GM18499 (cell line): ENCODE results near the gene HIPK2.

Experiments used
- ATAC-seq: cut with Tn5 transposase; IDR thresholded peaks from one replicate; pipeline ENCODE4 v1.9.1; 2021; ENCODE audit warnings: moderate number of reproducible peaks; ENCODE audit not compliant: insufficient read depth, unreplicated experiment

The HIPK2 gene

DNA sequence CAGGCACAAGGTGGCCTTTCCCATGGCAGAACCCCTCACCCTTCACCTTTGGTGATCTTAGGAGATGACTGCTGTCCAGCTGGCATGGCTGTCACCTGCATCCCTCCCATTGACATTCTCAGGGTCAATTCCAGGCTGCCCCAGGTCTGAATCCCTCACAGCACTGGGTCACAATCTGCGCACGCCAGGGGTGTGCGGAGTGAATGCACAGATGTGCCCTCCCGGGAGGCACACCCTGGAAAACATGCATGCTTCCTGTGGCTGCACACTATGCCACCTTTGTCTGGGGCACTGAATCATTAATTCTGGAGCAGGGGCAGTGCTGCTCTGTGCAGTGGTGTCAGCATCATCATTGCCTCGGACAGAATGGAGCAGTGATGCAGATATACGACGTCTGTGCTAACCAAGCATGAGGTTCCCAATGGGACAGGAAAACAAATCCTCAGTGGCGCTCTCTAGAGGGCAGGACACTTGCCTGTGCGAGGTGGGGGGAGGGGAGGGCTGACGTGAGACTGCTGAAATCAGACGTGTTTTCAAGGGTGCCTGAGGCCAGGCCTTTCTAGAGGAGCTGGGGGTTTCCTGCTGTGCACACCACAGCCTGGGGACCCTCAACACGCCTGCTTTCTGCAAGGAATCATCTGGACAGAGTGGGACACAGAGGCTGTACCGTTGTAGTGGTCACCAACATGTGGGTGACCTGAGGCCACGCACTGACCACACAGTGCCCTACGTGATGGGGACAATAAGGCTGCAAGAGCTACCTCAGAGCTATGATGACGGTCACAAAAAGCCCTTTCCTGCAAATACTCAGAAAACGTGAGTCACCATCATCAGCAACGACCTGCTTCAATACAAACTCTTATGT, 77.9 kb downstream of the HIPK2 start:
- ATAC-seq: no peak

DNA sequence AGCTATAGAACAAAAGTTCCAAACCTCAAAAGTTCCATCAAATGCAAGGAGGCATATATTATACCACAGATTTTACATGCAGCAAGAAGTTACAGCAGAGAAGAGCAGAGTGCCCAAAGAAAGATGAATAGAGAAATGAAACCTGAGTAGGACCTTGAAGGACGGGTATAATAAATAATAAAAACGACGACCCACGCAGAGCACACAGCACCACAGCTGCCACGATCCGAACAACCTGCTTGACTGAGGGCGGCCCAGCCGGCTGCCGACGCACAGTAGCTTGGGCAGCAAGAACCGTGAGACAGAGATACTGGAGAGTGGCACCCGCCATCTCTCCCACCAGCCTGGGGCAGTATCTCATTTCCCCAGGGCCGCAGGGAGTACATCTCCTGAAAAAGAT, 79.0 kb downstream of the HIPK2 start:
- ATAC-seq: no peak

DNA sequence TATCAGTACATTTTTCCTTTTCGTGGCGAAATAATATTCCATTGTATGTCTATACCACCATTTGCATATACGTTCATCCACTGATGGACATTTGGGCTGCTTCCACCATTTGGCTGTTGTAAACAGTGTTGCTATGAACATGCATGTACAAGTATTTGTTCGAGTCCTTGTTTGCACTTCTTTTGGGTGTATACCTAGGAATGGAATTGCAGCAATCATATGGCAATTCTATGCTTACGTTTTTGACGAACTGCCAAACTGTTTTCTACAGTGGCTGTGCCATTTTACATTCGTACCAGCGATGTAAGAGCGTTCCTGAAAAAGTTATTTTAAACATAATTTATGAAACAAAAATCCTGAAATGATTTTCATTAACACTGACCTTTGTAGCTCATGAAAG, 79.5 kb downstream of the HIPK2 start:
- ATAC-seq: no peak

DNA sequence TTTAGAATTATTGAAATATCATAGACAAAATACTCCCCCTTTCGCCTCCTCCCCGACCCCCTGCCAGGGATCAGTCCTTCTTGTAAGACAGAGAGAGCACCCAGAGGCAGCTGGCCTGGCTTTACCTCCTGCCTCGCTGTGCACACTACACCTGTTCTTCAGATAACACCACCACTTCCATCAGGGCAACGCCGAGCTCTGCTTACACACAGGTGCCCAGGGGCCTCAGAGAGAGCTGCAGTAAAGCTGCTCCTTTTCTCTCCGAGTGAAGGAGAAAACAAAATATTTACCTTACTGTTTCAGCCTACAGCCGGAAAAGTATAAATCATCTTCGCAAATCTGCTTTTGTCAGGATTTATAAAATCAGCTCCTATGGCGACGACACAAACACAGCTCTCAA, 80.7 kb downstream of the HIPK2 start:
- no peak for ATAC-seq

DNA sequence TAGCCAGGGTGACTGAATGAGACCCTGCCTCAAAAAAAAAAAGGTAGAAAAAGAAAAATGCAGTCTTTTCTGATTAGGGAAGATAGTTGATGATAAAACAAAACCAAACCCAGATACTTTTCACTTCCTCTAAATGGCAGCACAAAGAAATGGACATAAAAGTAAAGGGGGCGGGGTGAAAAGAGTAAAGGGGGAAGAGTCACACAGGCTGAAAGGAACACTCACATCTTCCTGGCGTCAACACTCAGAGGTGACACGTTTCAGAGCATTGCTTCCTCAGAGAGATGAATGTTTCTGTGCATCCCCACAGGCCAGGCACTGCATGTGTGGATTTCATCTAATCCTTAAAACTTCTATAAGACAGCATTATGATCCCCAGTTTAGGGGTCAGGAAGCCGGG, 81.2 kb downstream of the HIPK2 start:
- no peak for ATAC-seq

DNA sequence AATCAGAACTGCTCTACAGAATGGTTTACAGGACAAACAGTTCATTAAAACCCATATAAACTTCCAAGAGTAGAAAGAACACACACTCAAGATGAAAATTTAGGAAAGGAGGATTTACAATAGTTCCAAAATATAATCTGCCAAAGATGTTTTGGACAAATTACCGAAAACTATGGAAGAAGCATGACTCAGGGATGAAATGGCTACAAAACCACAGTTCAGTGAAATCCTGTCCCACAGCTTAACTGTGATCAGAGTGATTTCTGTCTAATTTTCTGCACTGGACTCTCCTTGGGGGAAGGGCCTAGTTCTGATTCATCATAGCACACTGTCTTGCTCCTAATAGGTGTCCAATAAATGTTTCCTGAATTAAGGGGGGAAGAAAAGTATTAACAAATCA, 82.2 kb downstream of the HIPK2 start:
- ATAC-seq: no peak

DNA sequence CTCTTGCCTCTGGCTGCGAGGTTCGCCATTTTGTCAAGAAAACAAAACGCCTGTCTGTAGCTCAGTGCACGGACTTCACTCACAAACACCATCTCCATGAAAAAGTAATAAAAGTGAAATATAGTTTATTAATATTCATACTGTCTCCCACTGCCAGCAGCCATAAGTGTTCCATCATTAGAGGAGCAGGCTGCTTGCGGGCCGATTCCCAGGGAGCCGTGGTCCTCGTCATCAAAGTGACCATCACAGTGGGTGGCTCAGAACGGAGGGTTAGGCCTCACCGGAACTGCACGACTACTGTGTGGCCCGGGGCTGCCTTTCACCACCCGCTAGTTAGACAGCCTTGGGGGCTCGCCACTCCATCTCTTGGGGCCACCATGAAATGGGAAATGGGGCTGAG, 82.7 kb downstream of the HIPK2 start:
- no peak for ATAC-seq

DNA sequence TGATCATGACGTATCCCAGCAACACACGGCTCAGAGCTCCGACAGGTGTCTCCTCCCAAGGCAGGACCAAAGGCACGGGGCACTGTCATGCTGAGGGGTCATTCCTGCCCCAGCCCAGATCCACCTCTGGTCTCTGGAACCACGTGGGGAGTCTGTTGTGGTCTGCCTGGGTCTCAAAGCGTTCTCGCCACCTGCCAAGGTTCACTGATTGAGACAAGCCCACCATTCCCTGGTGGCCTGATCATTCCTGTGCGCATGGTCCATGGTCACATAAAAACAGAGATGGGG, 83.5 kb downstream of the HIPK2 start:
- no peak for ATAC-seq

DNA sequence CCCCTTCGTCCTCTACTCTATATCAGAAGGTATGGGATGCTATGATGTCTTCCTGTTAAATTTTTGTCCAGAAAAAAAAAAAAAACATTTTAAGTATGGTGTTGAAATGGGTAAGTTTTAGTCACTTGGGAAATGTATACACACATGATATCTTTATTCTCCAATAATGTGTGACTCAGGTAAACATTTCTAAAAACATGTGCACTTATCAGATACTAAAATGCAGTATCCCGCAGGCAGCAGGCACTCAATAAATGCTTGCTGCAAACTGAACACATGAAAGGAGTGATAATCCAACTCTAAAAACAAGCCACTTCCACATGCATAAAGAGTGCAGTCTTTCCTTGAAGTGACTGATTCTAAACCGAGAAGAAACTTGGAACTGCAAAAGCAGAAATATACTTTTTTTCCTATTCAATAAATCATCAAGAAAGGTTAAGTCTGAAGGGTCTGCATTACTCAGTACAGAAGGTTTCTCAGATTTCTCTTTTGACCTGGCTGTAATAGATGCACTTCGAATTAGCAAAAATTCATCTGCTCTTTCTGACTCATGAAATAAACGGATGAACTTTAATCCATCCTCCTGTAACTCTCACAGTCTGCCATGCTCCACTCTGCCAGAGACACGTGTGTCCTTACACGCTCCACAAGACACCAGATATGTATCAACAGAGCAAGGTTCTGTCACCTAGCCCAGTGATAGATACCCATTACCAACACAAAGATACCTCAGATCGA, 84.0 kb downstream of the HIPK2 start:
- ATAC-seq: no peak

DNA sequence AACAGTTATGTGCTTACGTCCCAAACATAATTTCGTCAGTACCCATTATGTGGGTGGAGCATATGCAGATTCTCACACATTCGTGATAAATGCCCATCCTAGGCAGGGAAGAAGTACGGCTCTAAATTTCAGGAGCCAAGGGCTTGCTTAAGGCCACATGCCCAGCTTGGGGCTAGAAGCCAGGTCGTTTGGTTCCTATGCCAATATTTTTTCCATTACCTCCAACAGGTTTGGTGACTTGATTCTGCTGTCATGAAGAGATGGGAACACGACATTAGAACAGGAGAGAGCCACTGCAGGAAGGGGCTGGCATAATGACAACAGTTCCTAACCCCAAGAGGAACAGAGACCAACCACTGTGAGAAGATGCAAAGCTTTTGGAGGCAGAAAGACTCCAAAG, 85.1 kb downstream of the HIPK2 start:
- ATAC-seq: no peak

DNA sequence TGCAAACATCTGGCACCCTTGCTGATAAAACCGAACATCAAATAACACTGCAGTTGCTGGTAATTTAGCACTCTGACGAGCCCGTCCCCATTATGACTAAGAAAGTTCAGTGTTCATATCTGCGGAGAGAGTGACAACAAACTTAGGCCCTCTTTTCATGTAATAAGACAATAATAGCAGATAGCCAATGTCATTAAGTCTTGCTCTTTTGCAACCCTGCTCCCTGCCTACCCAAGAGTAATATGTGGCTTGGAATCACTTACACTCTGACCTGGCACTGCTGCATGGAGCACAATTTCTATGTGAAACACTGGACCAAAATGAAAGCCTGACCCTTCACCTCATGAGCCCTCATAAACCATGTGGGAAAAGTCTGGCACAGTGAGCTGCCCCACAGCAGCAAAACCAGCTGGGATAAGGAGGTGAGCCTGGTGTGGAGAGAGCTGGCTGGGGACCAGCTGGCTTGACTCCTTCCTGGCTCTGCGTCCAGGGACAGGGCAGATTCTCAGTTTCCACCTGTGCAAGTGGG, 86.5 kb downstream of the HIPK2 start:
- ATAC-seq: no peak

DNA sequence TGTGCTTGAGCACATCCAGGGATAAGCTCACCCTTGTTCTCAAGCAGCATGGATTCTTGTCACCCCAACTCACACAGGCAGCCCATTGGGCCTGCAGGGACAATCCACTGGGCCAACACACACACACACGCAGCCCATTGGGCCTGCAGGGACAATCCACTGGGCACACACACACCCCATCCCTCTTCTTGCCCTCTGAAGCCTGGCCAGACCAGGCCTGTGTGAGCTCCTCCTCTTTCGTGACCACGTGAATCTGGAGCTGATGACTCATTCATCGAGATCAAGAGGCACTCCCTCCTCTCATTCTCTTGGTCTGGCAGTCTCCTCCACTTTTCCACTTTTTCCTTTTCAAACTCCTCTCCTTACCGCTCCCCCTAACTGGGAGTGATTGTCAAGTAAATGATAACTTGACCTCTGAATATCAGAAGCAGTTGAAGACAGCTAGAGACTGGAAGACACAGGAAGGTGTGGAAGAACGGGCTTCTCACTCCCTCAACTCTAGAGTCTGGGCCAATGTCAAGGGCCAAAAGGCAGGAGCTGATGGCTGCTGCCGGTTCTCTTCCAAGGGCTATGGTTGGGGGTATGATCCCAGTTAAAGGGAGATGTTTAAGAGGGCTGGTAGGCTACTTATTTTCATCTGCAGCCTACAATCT, 89.7 kb downstream of the HIPK2 start:
- ATAC-seq: no peak

DNA sequence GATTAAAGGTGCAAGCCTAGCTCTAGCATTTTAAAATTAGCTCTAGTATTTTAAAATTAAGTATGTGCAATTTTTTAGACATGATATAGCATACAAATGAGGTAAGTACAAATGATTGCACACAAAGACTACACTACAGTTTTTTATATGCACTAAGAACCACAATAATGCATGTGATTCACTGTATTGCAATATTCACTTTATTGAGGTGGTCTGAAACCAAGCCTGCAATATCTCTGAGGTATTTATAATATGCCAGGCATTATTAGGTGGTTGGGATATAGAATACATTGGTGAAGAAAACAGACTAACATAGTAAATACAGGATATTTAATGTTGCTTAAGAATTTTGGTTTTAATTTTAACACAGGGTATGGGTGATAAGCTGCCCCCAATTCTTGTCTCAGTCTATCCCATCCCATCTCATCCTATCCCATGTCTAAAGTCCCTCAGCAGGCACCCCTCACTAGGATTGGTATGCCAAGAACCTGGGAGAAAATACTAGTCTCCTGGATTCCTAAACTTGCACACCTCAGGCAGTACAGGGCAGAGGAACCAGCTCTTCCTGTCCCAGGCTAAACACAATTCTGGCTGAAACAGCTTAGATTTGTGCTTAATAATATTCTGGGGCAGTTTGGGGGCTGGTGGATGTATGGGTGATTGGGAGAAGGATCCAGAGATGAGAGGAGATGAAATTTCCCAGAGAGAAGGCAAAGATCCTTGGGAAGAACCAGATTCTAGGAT, 90.4 kb downstream of the HIPK2 start:
- ATAC-seq: no peak

DNA sequence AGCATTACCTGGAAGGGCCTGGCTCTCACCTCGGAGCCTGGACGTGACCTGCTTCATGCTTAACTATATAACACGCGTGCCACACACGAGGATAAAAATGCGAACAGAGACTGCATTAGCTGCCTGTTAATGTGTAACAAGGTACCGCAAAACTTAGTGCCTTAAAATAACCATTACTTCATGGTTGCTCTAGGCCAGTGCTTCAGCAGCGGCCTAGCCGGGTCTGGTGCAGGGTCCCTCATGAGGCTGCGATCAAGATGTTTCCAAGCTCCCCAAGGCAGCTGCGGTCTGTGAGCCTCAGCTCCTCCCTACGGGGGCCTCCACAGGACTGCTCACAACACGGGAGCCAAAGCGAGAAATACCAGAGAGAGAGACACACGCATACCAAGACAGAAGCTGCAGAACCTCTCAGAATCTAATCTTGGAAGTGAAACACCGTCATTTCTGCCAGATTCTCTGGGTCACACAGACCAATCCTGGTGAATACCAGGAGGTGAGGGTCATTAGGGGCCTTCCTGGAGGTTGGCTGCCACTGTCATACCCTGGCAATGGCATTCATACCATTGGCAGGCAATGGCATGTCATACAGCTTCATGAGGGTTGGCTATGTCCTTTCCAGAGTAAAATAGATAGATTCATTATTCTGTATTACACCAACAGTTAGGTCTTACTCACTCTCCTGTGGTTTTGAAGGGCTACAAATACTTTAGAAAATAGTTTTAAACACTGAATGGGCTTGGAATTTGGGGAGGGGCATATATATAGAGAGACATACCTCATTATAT, 94.5 kb downstream of the HIPK2 start:
- ATAC-seq: peak; percentile 38

DNA sequence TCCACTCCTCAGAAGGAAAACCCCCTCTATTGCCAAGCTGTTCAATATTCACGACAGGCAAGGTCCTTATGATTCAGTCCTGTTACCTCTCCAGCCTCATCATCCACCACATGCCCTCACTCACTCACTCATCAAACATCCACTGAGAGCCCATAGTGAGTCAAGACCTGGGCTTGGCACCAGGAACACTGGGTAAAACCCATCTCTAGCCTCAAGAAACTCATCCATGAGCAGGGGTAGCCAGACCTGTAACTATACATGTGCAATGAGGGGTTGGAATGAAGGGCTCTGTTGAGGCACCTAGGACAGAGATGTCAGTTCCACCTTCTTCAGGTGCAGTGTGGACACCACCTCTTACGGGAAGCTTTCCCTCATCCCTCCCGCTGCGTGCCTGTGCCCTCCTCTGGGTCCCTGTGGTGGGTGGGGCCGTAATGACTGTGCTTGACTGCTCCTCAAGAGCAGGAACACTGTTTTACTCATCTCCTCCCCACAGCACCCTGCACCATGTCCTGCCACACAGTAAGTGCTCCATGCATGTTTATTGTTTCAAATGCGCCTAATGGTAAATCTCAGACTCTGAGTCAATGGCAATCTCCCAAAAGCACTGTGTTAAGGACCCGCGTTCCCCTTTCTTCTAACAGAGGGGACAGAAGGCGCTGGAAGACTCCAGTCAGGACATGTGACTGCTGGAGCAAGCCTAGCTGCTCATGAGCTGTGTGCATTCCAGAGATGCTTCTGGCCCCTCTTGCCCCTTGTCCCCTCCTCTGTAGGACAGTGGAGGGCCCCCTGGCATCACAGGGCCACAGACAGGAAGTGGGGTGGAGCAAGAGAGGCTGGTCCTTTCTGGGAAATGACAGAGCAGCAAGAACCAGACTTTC, 95.4 kb downstream of the HIPK2 start:
- no peak for ATAC-seq

DNA sequence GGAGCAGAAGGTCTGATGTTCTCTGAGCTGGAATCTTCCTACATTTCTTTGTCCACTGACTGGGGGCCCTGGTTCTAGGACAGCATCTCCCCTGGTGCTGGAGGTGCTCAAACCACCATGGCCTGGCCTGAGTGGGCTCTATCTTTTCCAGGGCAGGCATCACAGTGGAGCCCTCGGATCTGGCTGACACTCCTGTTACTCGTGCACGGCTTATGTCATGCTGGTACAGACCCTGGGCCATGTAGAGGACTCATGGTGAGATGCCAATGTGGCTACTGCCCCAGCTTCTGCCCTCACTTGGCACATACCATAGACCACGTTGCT, 96.0 kb downstream of the HIPK2 start:
- ATAC-seq: no peak

DNA sequence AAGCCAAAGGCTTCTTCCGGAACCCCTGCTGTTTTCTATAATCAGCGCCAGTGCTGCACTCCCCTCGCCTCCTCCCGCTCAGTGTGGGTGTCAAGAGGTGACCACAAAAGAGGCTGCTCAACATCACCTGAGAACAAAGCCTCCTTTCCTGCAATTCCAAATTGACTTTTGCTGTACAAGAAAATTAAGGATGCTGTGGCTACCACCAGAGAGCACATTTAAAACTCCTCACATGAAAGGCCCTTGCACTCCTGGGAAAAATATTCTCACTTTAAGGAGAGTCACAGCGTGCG, 96.4 kb downstream of the HIPK2 start:
- ATAC-seq: no peak

DNA sequence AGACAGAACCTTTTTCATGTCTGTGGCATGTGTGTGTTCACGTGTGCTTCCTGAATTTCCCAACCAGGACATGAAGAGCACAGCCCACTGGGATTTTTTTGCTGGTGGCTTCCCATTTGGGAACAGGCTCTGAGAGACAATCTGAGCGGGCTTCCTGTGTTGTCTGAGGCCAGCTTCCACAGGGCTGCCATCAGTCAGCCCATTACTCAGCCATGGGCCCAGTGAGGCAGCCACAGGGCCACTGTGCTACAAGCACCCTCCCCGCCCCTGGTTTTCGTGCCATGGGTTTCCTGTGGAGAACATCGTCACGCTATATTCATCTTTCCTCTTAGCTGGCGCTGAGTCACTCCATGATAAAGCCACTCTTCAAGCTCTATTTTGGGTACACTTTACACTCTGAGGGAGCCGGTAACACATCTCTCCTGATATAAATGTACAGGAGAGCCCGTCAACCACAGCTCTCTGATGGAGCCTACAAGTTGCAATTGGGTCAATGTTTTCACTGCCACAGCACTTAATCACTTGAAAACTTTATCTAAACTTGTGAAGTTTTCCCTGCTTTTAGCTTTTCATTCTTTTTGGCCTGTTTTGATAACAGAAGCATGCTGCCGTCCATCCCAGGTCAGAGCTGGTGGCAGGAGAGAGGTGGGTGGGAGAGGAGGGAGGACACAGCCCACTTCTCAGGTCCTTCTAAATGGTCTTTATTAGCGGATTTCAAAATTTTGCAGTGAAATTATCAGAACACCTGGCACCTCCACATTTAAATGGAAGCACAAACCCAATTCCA, 96.9 kb downstream of the HIPK2 start:
- no peak for ATAC-seq
